ENCODE measurements around the gene NLRC5.
"Not testable (repeated sequence)": the region's sequence is repeated elsewhere in the genome, so short reads cannot be mapped to it uniquely, and the experiment has no call there.

The NLRC5 gene

GRCh38 chr16:56982695-56983094, 6.7 kb upstream of the NLRC5 start:
- no peak for DNase-seq

- DNase-seq, result no peak
Observed at GRCh38 chr16:56983211-56983751, 6.1 kb upstream of the NLRC5 start.

- DNase-seq, result no peak
Observed at GRCh38 chr16:56984639-56985038, 4.7 kb upstream of the NLRC5 start.

- peak; percentile 86 for DNase-seq
Observed at GRCh38 chr16:56985288-56985961, 3.9 kb upstream of the NLRC5 start.

- no peak for DNase-seq
Observed at GRCh38 chr16:56985962-56986360, 3.4 kb upstream of the NLRC5 start.

GRCh38 chr16:56986361-56986760, 3.0 kb upstream of the NLRC5 start:
- DNase-seq, result no peak

- not testable (repeated sequence) for DNase-seq
Observed at GRCh38 chr16:56986908-56987307, 2.4 kb upstream of the NLRC5 start.

- DNase-seq, result no peak
Observed at GRCh38 chr16:56987692-56988091, 1.7 kb upstream of the NLRC5 start.

- DNase-seq, result no peak
Observed at GRCh38 chr16:56988161-56988947, 1.0 kb upstream of the NLRC5 start.

- DNase-seq, result no peak
Observed at GRCh38 chr16:56989988-56990387, 631 bp downstream of the NLRC5 start.

GRCh38 chr16:56990407-56991286, 1.3 kb downstream of the NLRC5 start:
- no peak for DNase-seq

GRCh38 chr16:56992431-56992830, 3.1 kb downstream of the NLRC5 start:
- DNase-seq, result not testable (repeated sequence)

GRCh38 chr16:56993204-56993603, 3.8 kb downstream of the NLRC5 start:
- no peak for DNase-seq

- no peak for DNase-seq
Observed at GRCh38 chr16:56994311-56994710, 5.0 kb downstream of the NLRC5 start.

GRCh38 chr16:56995136-56995805, 5.9 kb downstream of the NLRC5 start:
- DNase-seq, result no peak

GRCh38 chr16:56997264-56997663, 7.9 kb downstream of the NLRC5 start:
- no peak for DNase-seq

- no peak for DNase-seq
Observed at GRCh38 chr16:56997931-56998330, 8.6 kb downstream of the NLRC5 start.

- no peak for DNase-seq
Observed at GRCh38 chr16:56998352-56998751, 9.0 kb downstream of the NLRC5 start.

- DNase-seq, result no peak
Observed at GRCh38 chr16:56998861-56999260, 9.5 kb downstream of the NLRC5 start.

- DNase-seq, result no peak
Observed at GRCh38 chr16:56999409-57000270, 10.3 kb downstream of the NLRC5 start.

Measured in fibroblast of skin of abdomen (primary cell).